ENCODE measurements around the gene PIK3CB. TPM values are rescaled to one million over a fixed set of nuclear protein-coding genes. Genes with fewer than 3 reads are reported as not detected.

Gene PIK3CB
- polyA plus RNA-seq, 3 donors, result 14.1 to 33.6 (median 20.4) TPM

- Histone ChIP-seq H3K4me3 (replicated peaks in 1 of 3; ENCODE audit: low read depth in 2 of 3, low read length in 3 of 3) (no peak overlapping the region), H3K4me1 (ENCODE audit: control insufficient read depth in 1 of 2, insufficient read depth in 2 of 2, low read length in 2 of 2) (no peaks in the 10 kb centered on the region), H3K9ac (ENCODE audit: insufficient read depth, low read length, poor library complexity, severe bottlenecking) (no peak overlapping the region), H4K20me1 (ENCODE audit: insufficient read depth, low read length) (no peaks in the 10 kb centered on the region), H3K79me2 (ENCODE audit: insufficient read depth, low read length) (no peaks in the 10 kb centered on the region), H3K27me3 (ENCODE audit: control insufficient read depth in 2 of 2, insufficient read depth in 2 of 2, low read length in 2 of 2) (no peaks in the 10 kb centered on the region), H3K4me2 (replicated peaks; ENCODE audit: extremely low read depth, low read length, poor library complexity, severe bottlenecking) (no peak overlapping the region), H3K27ac (ENCODE audit: low read depth in 1 of 2, low read length in 2 of 2) (no peak overlapping the region), H3K9me3 (replicated peaks in 1 of 2; ENCODE audit: control insufficient read depth in 1 of 2, insufficient read depth in 1 of 2, low read length in 2 of 2) (peaks cover 18 to 26% of the 10 kb centered on the region in 2 donors), H2AFZ (ENCODE audit: insufficient read depth, low read depth, low read length, poor library complexity, severe bottlenecking) (no peak overlapping the region), H3K36me3 (replicated peaks in 1 of 2; ENCODE audit: control insufficient read depth in 1 of 2, insufficient read depth in 2 of 2, low read length in 2 of 2) (peaks cover 75 to 88% of the 10 kb centered on the region in 2 donors)
- WGBS (ENCODE audit: insufficient coverage), result 100% methylated on average over 1 of the region's 5 CpGs
- intact Hi-C loops (cut with micrococcal nuclease), result no loop called here
- TF ChIP-seq, protein P1, sequence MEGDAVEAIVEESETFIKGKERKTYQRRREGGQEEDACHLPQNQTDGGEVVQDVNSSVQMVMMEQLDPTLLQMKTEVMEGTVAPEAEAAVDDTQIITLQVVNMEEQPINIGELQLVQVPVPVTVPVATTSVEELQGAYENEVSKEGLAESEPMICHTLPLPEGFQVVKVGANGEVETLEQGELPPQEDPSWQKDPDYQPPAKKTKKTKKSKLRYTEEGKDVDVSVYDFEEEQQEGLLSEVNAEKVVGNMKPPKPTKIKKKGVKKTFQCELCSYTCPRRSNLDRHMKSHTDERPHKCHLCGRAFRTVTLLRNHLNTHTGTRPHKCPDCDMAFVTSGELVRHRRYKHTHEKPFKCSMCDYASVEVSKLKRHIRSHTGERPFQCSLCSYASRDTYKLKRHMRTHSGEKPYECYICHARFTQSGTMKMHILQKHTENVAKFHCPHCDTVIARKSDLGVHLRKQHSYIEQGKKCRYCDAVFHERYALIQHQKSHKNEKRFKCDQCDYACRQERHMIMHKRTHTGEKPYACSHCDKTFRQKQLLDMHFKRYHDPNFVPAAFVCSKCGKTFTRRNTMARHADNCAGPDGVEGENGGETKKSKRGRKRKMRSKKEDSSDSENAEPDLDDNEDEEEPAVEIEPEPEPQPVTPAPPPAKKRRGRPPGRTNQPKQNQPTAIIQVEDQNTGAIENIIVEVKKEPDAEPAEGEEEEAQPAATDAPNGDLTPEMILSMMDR (IDR thresholded peaks at IDR 0.05), result no peak
- H3K27me3 Mint-ChIP-seq (ENCODE audit: low read depth in 3 of 3), result no peaks in the 10 kb centered on the region
- no peaks in the 10 kb centered on the region for H3K4me1 Mint-ChIP-seq
- no peak overlapping the region for H3K4me3 Mint-ChIP-seq
- H3K36me3 Mint-ChIP-seq, result peaks cover 68 to 88% of the 10 kb centered on the region in 2 donors
- DNase-seq, result no peak
- H3K27ac Mint-ChIP-seq, result peak overlapping the region in 1 of 7 donors; percentile 32
- H3K9me3 Mint-ChIP-seq, result peaks cover 11 to 27% (median 18%) of the 10 kb centered on the region in 7 donors
Measured at GRCh38 chr3:138678874-138679392, 155.8 kb downstream of the PIK3CB start.

GRCh38 chr3:138678086-138678485, 156.6 kb downstream of the PIK3CB start:
- H3K4me1 Mint-ChIP-seq, result no peaks in the 10 kb centered on the region
- WGBS (ENCODE audit: insufficient coverage), result no CpG with 5 or more reads among the region's 1 CpG
- intact Hi-C loops (cut with micrococcal nuclease), result no loop called here
- no peaks in the 10 kb centered on the region for H4K20me1 ChIP-seq (ENCODE audit: insufficient read depth, low read length)
- H3K79me2 ChIP-seq (ENCODE audit: insufficient read depth, low read length), result no peaks in the 10 kb centered on the region
- no peak overlapping the region for H2AFZ ChIP-seq (ENCODE audit: insufficient read depth, low read depth, low read length, poor library complexity, severe bottlenecking)
- H3K4me3 ChIP-seq (replicated peaks in 1 of 3; ENCODE audit: low read depth in 2 of 3, low read length in 3 of 3), result no peak overlapping the region
- no peak overlapping the region for H3K4me2 ChIP-seq (replicated peaks; ENCODE audit: extremely low read depth, low read length, poor library complexity, severe bottlenecking)
- no peak overlapping the region for H3K27ac Mint-ChIP-seq
- peaks cover 11 to 27% (median 18%) of the 10 kb centered on the region in 7 donors for H3K9me3 Mint-ChIP-seq
- H3K4me1 ChIP-seq (ENCODE audit: control insufficient read depth in 1 of 2, insufficient read depth in 2 of 2, low read length in 2 of 2), result no peaks in the 10 kb centered on the region
- no peaks in the 10 kb centered on the region for H3K27me3 Mint-ChIP-seq (ENCODE audit: low read depth in 3 of 3)
- DNase-seq, result no peak
- H3K9ac ChIP-seq (ENCODE audit: insufficient read depth, low read length, poor library complexity, severe bottlenecking), result no peak overlapping the region
- peaks cover 18 to 26% of the 10 kb centered on the region in 2 donors for H3K9me3 ChIP-seq (replicated peaks in 1 of 2; ENCODE audit: control insufficient read depth in 1 of 2, insufficient read depth in 1 of 2, low read length in 2 of 2)
- TF ChIP-seq, protein P1 (IDR thresholded peaks at IDR 0.05), result no peak
- H3K36me3 Mint-ChIP-seq, result peaks cover 68 to 87% of the 10 kb centered on the region in 2 donors
- peaks cover 70 to 88% of the 10 kb centered on the region in 2 donors for H3K36me3 ChIP-seq (replicated peaks in 1 of 2; ENCODE audit: control insufficient read depth in 1 of 2, insufficient read depth in 2 of 2, low read length in 2 of 2)
- no peak overlapping the region for H3K4me3 Mint-ChIP-seq
- no peaks in the 10 kb centered on the region for H3K27me3 ChIP-seq (ENCODE audit: control insufficient read depth in 2 of 2, insufficient read depth in 2 of 2, low read length in 2 of 2)
- no peak overlapping the region for H3K27ac ChIP-seq (ENCODE audit: low read depth in 1 of 2, low read length in 2 of 2)

Measured in CD14-positive monocyte (primary cell).